GM23248 (cell line): ENCODE measurements around the gene ZBTB34.

Experiments used
- EZH2 ChIP-seq: fragments of 200-600 bp; sonication (generic); IDR thresholded peaks from 2 replicates; pipeline ENCODE4 v1.6.1; 2018; ENCODE audit warnings: antibody characterized with exemption, mild to moderate bottlenecking; ENCODE audit not compliant: insufficient read depth, poor library complexity, severe bottlenecking
- EZH2phosphoT487 ChIP-seq: fragments of 200-600 bp; sonication (generic); IDR thresholded peaks from 2 replicates; pipeline ENCODE4 v1.6.1; 2018; ENCODE audit warnings: antibody characterized with exemption, moderate library complexity, mild to moderate bottlenecking, low read depth; ENCODE audit not compliant: insufficient read depth

DNA sequence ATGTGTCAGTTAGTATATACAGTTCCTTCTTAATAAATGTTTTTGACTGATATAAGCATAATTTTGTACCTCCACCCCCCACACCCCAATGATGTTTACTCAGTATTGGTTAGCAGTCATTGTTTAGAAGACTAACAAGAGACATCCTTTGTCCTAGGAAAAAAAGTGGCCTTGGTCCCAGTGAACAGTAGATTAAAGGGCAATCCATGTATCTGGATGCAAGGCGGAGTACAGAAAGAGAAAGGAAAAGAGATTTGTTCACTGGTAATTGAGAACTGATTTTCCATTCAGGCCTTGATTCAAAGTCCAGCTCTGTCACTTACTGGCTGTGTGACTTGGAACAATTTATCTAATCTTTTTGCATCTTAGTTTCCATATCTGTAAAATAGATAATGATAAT is 58.8 kb downstream of the ZBTB34 start:
- TF ChIP-seq EZH2, result no peak
- TF ChIP-seq EZH2phosphoT487, result no peak
